HUES48 (cell line): Measurements from ENCODE around the gene NTNG1.
"Not testable (repeated sequence)": the region's sequence is repeated elsewhere in the genome, so short reads cannot be mapped to it uniquely, and the experiment has no call there.

Experiments used
- H3K27ac ChIP-seq: one replicate; pipeline ENCODE4 v1.7.0; 2013; ENCODE audit warnings: low read depth, low read length, inconsistent platforms
- H3K27me3 ChIP-seq: 2 replicates; pipeline ENCODE4 v1.6.1; 2013; ENCODE audit warnings: mild to moderate bottlenecking, low read length; ENCODE audit not compliant: control insufficient read depth, insufficient read depth
- H3K36me3 ChIP-seq: 2 replicates; pipeline ENCODE4 v1.6.1; 2013; ENCODE audit warnings: low read length; ENCODE audit not compliant: control insufficient read depth, insufficient read depth
- H3K4me1 ChIP-seq: 2 replicates; pipeline ENCODE4 v1.6.1; 2013; ENCODE audit warnings: mild to moderate bottlenecking, low read length; ENCODE audit not compliant: control insufficient read depth, insufficient read depth
- H3K4me3 ChIP-seq: 2 replicates; pipeline ENCODE4 v1.5.1; 2013; ENCODE audit warnings: mild to moderate bottlenecking, low read depth, low read length
- H3K9ac ChIP-seq: 2 replicates; pipeline ENCODE4 v1.6.1; 2013; ENCODE audit warnings: mild to moderate bottlenecking, low read depth, low read length, moderate library complexity
- H3K9me3 ChIP-seq: 2 replicates; pipeline ENCODE4 v1.6.1; 2013; ENCODE audit warnings: low read length; ENCODE audit not compliant: control insufficient read depth, insufficient read depth

NTNG1 gene

GRCh38 chr1:107232426-107232825, 91.6 kb downstream of the NTNG1 start:
- H3K9me3 ChIP-seq, result peaks cover 15% of the 10 kb centered on the region
- no peaks in the 10 kb centered on the region for H3K36me3 ChIP-seq
- H3K27ac ChIP-seq, result no peak overlapping the region
- H3K4me1 ChIP-seq, result peaks cover 12% of the 10 kb centered on the region
- no peak overlapping the region for H3K9ac ChIP-seq
- no peaks in the 10 kb centered on the region for H3K27me3 ChIP-seq
- no peak overlapping the region for H3K4me3 ChIP-seq

GRCh38 chr1:107236760-107237159, 95.9 kb downstream of the NTNG1 start:
- not testable (repeated sequence) for H3K36me3 ChIP-seq, H3K4me1 ChIP-seq
- peaks cover 18% of the 10 kb centered on the region for H3K9me3 ChIP-seq

GRCh38 chr1:107243461-107243860, 102.6 kb downstream of the NTNG1 start:
- H3K9me3 ChIP-seq, result no peaks in the 10 kb centered on the region
- H3K9ac ChIP-seq, result no peak overlapping the region
- peaks cover 19% of the 10 kb centered on the region for H3K4me1 ChIP-seq
- no peak overlapping the region for H3K27ac ChIP-seq
- H3K36me3 ChIP-seq, result no peaks in the 10 kb centered on the region
- no peak overlapping the region for H3K4me3 ChIP-seq
- no peaks in the 10 kb centered on the region for H3K27me3 ChIP-seq

More at GRCh38 chr1:107236760-107237159, 95.9 kb downstream of the NTNG1 start:
- not testable (repeated sequence) for H3K9ac ChIP-seq, H3K4me3 ChIP-seq, H3K27me3 ChIP-seq, H3K27ac ChIP-seq

GRCh38 chr1:107244709-107245500, 104.1 kb downstream of the NTNG1 start:
- no peak overlapping the region for H3K9ac ChIP-seq
- no peaks in the 10 kb centered on the region for H3K9me3 ChIP-seq
- peaks cover 23% of the 10 kb centered on the region for H3K4me1 ChIP-seq
- H3K27me3 ChIP-seq, result no peaks in the 10 kb centered on the region
- H3K4me3 ChIP-seq, result no peak overlapping the region
- H3K36me3 ChIP-seq, result no peaks in the 10 kb centered on the region
- H3K27ac ChIP-seq, result no peak overlapping the region

- Histone ChIP-seq H3K36me3 (no peaks in the 10 kb centered on the region), H3K27ac (no peak overlapping the region), H3K9ac (no peak overlapping the region), H3K4me1 (peaks cover 23% of the 10 kb centered on the region), H3K9me3 (no peaks in the 10 kb centered on the region), H3K27me3 (no peaks in the 10 kb centered on the region), H3K4me3 (no peak overlapping the region)
Measured at GRCh38 chr1:107246775-107247345, 106.0 kb downstream of the NTNG1 start.

- no peak overlapping the region for H3K9ac ChIP-seq
- H3K4me3 ChIP-seq, result no peak overlapping the region; the same call in 1 of the 2 replicates
- no peaks in the 10 kb centered on the region for H3K36me3 ChIP-seq
- H3K9me3 ChIP-seq, result no peaks in the 10 kb centered on the region
- no peaks in the 10 kb centered on the region for H3K27me3 ChIP-seq
- peaks cover 23% of the 10 kb centered on the region for H3K4me1 ChIP-seq
- no peak overlapping the region for H3K27ac ChIP-seq
Measured at GRCh38 chr1:107247679-107248078, 106.8 kb downstream of the NTNG1 start.

- no peak overlapping the region for H3K27ac ChIP-seq
- no peaks in the 10 kb centered on the region for H3K36me3 ChIP-seq
- no peak overlapping the region for H3K9ac ChIP-seq
- no peaks in the 10 kb centered on the region for H3K9me3 ChIP-seq
- no peaks in the 10 kb centered on the region for H3K27me3 ChIP-seq
- H3K4me3 ChIP-seq, result no peak overlapping the region
- H3K4me1 ChIP-seq, result peaks cover 42% of the 10 kb centered on the region
Measured at GRCh38 chr1:107250169-107250568, 109.3 kb downstream of the NTNG1 start.

- H3K36me3 ChIP-seq, result no peaks in the 10 kb centered on the region
- H3K9me3 ChIP-seq, result no peaks in the 10 kb centered on the region
- no peak overlapping the region for H3K9ac ChIP-seq
- no peaks in the 10 kb centered on the region for H3K27me3 ChIP-seq
- no peak overlapping the region for H3K27ac ChIP-seq
- H3K4me1 ChIP-seq, result peaks cover 51% of the 10 kb centered on the region
- H3K4me3 ChIP-seq, result no peak overlapping the region
Measured at GRCh38 chr1:107251083-107251482, 110.2 kb downstream of the NTNG1 start.

GRCh38 chr1:107251839-107252238, 111.0 kb downstream of the NTNG1 start:
- no peaks in the 10 kb centered on the region for H3K27me3 ChIP-seq

GRCh38 chr1:107252271-107252670, 111.4 kb downstream of the NTNG1 start:
- no peaks in the 10 kb centered on the region for H3K27me3 ChIP-seq
- no peak overlapping the region for H3K4me3 ChIP-seq
- H3K36me3 ChIP-seq, result no peaks in the 10 kb centered on the region
- H3K9me3 ChIP-seq, result no peaks in the 10 kb centered on the region
- H3K27ac ChIP-seq, result no peak overlapping the region
- H3K4me1 ChIP-seq, result peaks cover 56% of the 10 kb centered on the region
- no peak overlapping the region for H3K9ac ChIP-seq

More at GRCh38 chr1:107251839-107252238, 111.0 kb downstream of the NTNG1 start:
- Histone ChIP-seq H3K4me3 (no peak overlapping the region), H3K27ac (no peak overlapping the region), H3K9ac (no peak overlapping the region), H3K36me3 (no peaks in the 10 kb centered on the region), H3K4me1 (peaks cover 56% of the 10 kb centered on the region), H3K9me3 (no peaks in the 10 kb centered on the region)

GRCh38 chr1:107254306-107254705, 113.5 kb downstream of the NTNG1 start:
- Histone ChIP-seq H3K27ac (peak overlapping the region; percentile 42), H3K36me3 (no peaks in the 10 kb centered on the region), H3K27me3 (no peaks in the 10 kb centered on the region), H3K9me3 (no peaks in the 10 kb centered on the region), H3K4me3 (no peak overlapping the region), H3K9ac (no peak overlapping the region), H3K4me1 (peaks cover 48% of the 10 kb centered on the region)
